NCI-H345 treated with DMSO at 0.1 percent for 48 hours (cell line): ENCODE data around the gene WDR75.
A peak's percentile ranks its signal among the peaks of the same experiment; 100 is the strongest.
"Not testable (repeated sequence)": the region's sequence is repeated elsewhere in the genome, so short reads cannot be mapped to it uniquely, and the experiment has no call there.

ENCODE experiments used
- DNase-seq: peaks from one replicate; lab custom pipeline; 2025; ENCODE audit not compliant: unreplicated experiment; lab: John Stamatoyannopoulos, UW

Gene WDR75

DNA sequence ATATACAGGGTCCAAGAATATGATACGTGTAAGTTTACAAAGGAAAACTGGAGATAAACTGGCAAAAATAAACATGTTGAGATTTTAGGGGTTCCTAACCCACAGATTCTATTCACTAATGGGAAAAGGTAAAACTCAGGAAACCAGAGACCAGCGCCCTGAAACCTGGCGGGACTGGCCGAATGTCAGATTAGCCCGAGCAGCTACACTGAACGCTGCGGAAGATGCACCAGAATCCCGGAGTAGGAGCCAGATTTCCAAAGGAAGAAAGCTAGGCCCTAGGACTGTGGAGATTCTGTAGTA, 679 bp upstream of the WDR75 start:
- DNase-seq, result no peak

DNA sequence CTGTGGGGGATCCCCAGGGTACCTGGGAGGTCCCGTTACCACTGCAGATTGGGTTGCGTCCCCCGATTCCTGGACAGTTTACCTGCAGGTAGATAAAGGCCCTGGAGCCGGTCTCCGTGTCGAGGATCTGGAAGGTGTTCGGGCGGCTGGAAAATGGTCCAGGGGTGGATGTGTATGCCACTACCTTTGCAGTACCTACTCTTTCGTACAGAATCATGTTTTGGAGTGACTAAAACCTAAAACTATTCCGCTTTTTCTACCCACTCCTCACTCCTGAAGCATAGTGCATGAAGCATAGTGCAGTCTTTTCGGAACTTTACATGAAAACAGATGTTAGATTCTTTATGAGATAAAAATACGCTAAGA, 418 bp downstream of the WDR75 start:
- DNase-seq, result peak; percentile 33

DNA sequence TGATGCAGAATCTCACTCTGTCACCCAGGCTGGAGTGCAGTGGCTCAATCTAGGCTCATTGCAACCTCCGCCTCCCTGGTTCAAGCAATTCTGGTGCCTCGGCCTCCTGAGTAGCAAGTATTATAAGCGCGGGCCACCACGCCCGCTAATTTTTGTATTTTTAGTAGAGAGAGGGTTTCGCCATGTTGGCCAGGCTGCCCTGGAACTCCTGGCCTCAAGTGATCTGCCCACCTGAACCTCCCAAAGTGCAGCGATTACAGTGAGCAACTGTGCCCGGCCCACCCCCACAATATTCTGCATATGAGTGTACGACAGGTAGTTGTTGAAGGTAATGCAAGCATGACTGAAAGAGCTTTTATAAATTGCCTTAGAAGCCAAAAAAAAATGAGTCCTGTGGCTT, 1.2 kb downstream of the WDR75 start:
- DNase-seq, result peak; percentile 28

DNA sequence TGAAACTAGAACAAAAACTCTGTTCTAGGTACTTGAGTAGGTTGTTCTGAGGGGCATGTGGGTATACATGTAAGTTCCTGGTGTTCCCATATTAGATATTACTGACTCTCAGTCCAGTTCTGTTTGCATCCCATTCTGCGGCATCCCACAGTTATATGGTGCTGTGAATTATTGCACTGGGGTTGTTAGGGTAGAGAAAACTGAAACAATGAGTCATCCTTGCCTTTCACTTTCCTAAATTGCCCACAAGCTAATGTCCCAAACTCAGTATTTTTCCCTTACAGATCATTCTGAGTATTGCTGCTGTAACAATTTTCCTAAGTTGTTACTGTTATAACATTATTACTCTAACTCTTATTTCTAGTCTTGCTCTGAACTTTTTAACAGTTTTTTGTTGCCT, 3.0 kb downstream of the WDR75 start:
- no peak for DNase-seq

DNA sequence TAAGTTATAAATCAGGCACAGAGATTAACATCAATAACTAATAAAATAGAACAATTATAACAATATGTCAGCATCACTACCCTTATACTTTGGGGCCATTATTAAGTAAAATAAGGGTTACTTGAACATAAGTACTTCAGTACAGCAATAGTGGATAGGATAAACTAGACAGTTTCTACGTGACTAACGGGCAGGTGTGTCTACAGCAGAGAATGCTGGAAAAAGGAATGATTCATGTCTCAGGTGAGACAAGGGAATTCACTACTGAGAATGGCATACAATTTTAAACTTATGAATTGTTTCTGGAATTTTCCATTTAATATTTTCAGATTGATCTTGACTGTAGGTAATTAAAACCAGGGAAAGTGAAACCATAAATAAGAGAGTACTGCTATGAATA, 5.5 kb downstream of the WDR75 start:
- no peak for DNase-seq

DNA sequence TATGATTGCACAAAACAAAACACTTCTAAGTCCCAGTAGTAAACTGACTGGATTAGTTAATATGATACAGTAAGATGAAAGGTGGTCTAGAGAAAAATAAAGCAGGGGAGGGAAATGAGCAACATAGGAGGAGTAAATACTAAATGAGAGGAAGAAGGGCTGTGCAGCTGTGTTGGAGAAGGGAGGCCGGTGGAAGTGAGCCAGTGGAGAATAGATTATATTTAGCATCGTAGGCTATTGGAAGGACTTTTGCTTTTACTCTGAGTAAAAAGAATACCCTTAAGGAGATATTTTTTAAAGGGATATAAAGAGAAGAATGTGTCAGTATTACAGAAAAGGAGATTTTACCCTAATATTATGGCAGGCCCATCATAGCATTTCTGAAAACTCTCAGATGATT, 12.7 kb downstream of the WDR75 start:
- no peak for DNase-seq

DNA sequence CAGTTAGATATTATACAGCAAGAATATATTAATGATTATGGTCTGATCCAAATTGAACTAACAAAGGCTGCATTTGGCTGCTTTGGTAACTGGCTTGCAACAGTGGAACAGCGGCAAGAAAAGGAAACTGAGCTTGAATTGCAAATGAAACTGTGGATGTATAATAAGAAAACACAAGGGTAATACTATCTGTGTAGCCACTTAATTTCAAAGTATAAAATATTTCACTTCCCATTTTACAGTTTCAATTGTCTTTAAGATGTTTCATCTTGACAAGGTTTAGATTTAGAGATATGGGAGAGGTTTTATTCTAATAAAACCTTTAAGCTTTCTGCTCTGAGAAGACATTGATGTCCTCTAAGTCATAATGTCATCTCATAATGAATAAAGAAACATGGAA, 23.8 kb downstream of the WDR75 start:
- DNase-seq, result no peak

DNA sequence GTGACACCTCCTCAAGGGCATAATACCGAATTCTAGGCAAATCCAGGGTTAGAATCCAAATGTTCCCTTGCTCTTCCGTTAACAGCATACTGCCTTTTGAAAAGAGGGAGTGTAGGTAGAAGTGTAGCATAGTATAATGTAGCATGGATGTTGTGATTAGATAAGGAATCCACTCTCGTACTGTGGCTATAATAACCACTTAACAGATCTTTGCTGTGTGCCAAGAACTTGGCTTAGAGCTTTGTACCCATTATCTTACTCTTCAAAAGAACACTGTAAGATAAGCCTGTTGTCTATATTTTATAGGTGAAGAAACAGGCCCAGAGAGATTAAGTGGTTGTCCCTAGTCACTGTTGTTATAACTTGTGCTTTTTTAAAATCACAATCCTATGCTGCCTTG, 24.2 kb downstream of the WDR75 start:
- no peak for DNase-seq

DNA sequence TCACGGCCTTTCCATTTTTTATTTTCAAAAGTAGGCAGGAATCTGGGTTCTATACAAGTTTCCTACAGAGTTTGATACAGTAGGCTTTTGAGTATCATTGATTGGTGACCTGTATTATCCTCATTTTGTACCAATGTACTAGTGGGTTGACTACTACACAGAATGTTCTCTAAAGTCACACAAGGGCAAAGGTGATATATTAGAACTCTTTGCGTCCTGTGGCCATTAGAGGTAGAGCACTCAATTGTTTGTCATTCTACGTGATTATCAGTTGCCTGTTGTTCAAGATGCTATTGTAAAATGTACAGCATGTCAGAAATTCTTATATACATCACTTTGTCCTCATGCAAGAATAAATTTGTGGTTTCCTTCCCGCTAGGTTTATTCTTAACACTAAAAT, 24.8 kb downstream of the WDR75 start:
- no peak for DNase-seq

DNA sequence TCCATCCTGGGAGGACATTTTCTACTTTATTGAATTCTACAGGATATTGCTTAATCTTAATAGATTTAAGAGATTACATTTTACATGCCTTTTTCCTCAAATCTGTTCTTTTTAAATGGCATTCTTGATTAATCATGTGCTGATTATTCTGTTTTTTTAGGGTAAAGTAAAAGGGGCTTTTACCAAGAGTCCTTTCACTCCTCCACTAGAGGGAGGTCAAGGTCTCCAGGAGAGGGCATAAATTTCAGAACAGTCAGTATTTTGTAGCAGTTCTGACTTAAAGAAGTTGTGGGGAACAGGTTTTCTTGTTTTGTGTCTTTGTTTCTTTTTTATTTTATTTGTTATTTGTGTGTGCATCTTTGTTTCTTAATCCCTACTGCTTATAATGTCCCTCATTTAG, 25.4 kb downstream of the WDR75 start:
- DNase-seq, result no peak

DNA sequence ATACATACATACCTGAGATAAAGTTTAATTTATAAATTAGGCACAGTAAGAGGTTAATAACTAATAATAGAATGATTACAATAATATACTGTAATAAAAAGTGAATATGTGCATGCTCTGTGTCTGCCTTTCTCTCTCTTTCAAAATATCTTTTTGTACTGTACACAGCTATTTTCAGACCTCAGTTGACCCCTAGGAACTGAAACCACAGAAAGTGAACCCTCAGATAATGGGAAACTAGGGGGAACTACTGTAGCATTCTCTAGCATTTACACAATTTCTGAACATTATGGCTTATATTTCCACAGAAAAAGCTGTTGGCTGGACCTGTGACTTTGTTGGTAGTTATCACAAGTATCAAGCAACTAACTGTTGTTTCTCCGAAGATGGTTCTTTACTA, 25.9 kb downstream of the WDR75 start:
- no peak for DNase-seq

DNA sequence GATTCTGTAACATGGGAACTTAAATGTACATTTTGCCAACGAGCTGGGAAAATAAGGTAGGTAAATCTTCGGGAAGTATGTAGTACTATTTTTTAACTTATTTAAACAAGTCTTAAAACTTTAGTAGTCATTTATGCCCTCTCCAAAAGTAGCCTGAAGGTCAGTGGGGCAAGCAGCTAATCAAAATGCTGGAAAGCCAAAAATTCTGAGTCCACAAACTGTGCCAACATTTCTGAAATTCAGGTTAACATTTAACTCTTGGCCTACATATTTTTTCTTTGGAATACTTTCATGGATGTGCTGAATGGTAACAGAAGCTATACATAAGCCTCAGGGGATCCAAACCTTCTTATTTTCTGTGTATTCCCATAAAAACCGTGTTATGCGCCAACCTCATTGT, 26.3 kb downstream of the WDR75 start:
- DNase-seq, result no peak

DNA sequence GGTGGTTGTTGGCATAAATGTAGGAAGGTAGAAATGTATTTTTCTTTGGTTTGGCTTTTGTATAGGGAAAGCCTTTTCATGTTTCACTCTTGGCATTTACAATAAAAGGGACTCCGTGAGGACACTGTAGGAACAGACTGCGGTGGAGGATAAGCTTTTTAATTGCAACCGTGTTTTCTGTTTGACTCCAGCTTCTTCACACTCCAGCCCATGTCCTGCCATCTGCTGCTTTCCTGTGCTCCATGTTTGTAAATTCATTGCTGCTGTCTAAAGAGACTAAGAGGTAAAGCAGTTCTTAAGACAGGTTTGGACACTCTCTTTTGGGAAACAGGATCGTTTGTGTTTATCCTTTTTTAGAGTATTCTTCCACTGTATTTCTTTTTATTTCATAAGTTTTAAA, 33.3 kb downstream of the WDR75 start:
- no peak for DNase-seq

DNA sequence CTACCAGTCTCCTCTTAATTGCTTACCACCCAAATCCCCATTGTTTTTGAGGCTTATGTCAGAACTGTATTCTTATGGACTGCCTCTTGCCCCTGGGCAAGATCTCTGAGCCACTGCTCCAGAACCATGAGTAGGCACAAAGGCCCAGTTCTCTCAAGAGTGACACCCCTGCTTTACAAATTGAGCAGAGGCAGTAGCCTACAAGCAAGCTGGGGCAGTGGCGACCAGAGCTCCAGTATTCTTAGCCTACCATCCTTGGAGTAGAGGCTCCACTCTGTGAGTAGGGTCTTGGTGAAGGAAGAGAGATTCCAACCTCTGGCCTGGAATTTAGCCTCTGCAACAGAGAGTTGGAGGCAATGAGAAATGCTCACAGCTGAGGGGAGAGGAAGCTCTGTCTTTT, 36.5 kb downstream of the WDR75 start:
- DNase-seq, result no peak

DNA sequence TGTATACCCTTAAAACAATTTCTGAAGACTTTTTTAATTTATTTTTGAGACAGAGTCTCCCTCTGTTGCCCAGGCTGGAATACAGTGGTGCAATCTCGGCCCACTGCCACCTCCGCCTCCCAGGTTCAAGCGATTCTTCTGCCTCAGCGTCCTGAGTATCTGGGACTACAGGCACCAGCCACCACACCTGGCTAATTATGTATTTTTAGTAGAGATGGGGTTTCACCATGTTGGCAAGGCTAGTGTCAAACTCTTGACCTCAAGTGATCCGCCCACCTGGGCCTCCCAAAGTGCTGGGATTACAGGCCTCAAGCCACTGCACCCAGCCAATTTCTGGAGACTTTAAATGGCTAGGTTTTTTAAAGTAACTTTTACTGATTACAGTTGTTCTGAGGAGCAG, 37.0 kb downstream of the WDR75 start:
- not testable (repeated sequence) for DNase-seq

DNA sequence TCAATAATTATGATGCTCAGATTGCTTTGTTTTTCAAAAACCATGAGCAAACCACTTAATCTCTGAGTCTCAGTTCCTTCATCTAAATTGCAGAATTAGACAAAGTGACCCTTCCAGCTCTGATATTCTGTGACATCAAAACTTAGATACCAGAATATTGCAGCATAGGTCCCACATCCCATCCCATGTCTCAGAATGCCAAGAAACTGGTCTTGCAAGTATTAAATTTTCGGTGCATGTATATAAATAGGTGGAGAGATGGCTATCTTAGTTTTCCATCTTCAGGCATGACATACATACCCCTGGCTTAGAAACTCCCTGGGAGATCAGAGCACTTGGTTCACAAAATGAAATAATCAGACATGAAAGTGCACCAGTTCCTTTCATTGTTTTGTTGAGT, 39.8 kb downstream of the WDR75 start:
- no peak for DNase-seq

DNA sequence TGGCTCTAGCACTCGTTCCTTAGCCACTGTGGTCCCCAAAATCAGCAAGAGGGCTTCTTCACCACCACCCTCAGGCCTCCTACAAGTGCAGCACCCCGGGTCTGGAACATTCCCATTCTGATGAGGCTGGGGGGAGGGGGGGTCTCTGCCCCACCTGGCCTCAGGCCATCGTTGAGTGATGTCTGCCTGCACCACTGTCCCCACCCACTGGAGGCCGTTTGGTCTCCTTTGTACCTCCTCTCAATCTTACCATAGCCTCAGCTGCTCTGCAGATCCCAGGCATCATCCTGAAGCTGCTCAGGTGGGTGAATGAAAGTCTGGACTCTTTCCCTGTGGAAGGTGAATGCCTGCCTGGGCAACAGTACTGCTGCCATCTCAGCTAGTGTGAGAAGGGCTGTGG, 42.3 kb downstream of the WDR75 start:
- DNase-seq, result no peak

DNA sequence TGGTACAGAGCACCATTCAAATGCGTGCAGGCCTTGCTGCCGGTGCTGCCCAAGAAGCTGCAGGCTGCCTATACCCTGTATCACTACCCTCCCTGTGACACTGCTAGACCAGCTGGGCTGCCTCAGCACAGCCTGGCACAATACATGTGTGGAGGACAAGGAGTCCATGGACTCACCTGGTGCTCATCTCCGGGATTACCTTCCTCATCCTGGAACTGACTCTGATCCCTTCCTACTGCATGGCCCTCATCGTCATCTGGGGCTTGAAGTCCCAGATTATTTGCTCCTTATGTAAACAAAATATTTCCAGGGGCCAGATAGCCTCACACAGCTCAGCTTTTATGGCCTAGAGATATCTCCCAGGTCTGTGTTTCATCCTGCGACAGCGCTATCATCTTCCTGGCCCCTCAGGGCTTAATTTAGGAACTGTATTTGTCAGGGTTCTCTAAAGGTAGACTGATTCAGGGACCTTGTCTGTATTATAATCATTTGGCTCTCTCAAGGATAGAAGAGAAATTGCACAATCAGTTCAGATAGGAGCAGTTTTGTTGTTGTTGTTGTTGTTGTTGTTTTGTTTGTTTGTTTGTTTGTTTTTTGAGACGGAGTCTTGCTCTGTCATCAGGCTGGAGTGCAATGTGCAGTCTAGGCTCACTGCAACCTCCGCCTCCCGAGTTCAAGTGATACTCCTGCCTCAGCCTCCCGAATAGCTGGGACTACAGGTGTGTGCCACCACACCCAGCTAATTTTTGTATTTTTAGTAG, 42.9 kb downstream of the WDR75 start:
- DNase-seq, result no peak

DNA sequence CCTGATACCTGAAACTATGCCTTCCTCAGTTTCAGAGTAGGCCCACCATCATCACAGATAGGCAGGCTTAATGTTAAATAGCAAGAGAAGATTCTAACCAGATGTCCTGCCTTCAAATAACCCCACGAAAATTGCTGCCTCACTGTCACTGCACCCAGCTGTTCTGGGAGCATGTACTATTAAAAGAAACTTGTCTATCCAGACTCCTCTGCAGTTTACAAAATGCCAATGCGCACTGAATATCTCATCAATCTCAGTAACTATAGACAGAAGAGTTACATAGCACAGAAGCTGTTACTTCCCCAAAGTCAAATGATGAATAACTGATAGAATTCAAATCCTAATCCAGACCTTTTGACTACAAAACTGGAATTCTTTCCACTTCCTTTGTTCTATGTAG, 43.9 kb downstream of the WDR75 start:
- no peak for DNase-seq

DNA sequence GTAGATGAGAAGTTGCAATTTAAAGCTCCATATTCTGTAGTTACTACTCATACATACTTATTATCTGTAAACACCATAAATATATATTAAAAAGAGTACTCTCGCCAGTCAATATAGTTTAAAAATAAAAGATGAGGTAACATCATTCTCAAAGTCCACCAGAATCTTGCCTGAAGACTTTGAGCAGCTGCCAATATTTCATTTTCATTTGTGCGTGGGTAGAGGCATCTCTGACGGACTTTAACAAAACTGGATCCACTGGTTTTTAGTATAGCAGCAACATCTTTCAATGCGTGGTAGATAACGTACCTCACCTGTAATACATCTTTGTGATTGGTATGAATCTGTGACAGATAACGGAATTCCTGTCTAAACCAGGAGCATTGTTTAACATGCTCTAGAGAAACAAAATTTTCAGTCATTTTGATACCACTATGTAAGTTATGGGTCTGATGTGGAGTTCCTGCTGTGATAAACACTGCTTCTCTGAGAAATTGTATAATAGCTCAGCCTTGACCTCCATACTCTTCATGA, 45.0 kb downstream of the WDR75 start:
- DNase-seq, result no peak

DNA sequence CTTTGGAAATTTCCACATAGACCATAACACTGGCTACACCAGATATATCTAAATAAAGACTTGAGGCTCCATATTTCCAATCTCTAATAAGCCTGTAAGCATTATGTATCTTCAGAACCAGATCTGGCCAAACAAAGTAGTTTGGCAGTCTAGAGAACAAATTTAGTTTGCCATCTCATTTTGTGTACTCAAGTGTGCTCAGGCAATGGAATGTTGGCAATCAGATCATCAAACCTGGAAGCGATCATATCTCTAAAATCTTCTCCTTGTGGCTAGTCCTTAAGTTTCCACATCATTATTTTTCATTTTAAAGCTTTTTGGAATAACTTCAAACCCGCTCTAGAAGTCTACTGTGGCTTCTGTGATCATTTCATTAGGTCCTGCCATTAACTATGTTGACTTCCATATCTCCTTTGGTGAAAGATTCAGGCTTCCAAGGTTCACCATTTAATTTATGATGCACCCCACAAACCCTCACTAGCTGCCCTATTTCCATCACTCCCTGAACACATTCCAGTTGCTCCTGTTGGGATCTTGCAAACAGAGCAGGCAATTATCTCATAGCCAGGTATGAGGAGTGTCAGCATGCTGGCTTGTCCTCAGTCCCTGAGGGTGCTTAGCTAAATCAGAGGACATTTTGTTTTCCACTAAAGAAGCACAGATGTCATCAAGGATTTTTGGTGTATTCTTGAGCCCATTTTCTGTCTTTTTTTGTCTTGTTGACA, 46.2 kb downstream of the WDR75 start:
- DNase-seq, result no peak

DNA sequence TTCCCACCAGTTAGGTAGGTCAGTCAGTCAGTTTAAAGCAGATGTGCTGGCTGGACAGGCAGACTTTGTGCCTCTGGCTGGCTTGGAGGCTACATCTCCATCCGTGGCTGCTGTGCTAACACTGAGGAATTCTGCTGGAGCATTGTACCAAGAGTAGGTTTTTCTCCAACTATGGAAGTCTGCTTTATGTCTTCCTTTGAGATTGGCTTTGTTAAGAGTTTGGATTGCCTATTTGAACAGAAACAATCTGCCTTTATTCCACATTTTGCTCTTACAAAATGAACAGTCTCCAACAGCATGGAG, 46.7 kb downstream of the WDR75 start:
- no peak for DNase-seq

DNA sequence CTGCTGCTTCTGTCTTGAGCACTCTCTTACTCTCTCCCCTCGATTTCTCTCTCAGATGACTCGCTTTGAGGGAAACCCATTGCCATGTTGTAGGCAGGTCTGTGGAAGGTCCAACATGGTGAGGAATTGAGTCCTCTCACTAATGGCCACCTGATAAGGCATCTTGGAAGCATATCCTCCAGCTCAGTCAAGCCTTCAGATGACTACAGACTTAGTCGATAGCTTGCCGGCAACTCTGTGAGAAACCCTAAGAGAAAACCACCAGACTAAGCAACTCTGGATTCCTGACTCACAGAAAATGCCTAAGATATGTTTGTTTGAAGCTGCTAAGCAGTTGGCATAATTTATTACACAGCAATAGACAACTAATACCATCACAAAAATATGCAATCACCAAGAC, 51.2 kb downstream of the WDR75 start:
- DNase-seq, result no peak
